Measurements from ENCODE around the gene RPH3AL.

Gene RPH3AL

DNA sequence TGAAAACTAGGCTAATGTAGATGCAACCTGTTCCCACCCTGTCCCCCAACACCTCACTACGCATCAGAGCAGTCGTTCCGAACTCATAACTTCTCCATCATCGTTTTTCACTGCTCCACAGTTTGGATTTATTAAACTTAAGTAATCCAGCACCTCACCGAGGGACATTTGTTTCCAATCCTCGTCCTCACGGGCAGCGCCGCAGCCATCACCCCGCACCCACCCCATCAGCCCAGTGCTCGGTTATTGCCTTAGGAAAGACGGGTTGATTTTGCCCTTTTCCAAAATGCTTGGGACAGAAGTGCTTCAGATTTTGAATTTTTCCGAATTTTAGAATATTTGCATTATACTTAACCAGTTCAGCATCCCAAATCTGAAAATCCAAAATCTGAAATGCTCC lies 100.2 kb downstream of the RPH3AL start:
- TF ChIP-seq, protein P1, sequence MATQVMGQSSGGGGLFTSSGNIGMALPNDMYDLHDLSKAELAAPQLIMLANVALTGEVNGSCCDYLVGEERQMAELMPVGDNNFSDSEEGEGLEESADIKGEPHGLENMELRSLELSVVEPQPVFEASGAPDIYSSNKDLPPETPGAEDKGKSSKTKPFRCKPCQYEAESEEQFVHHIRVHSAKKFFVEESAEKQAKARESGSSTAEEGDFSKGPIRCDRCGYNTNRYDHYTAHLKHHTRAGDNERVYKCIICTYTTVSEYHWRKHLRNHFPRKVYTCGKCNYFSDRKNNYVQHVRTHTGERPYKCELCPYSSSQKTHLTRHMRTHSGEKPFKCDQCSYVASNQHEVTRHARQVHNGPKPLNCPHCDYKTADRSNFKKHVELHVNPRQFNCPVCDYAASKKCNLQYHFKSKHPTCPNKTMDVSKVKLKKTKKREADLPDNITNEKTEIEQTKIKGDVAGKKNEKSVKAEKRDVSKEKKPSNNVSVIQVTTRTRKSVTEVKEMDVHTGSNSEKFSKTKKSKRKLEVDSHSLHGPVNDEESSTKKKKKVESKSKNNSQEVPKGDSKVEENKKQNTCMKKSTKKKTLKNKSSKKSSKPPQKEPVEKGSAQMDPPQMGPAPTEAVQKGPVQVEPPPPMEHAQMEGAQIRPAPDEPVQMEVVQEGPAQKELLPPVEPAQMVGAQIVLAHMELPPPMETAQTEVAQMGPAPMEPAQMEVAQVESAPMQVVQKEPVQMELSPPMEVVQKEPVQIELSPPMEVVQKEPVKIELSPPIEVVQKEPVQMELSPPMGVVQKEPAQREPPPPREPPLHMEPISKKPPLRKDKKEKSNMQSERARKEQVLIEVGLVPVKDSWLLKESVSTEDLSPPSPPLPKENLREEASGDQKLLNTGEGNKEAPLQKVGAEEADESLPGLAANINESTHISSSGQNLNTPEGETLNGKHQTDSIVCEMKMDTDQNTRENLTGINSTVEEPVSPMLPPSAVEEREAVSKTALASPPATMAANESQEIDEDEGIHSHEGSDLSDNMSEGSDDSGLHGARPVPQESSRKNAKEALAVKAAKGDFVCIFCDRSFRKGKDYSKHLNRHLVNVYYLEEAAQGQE (IDR thresholded peaks at IDR 0.05; ENCODE audit: low read depth) = no peak
- TF ChIP-seq RAD21 (IDR thresholded peaks at IDR 0.05; ENCODE audit: low read depth) (no peak), NFIC (IDR thresholded peaks at IDR 0.05) (no peak), TAF1 (IDR thresholded peaks at IDR 0.05; ENCODE audit: low read depth) (no peak)

- TF ChIP-seq ZBTB7A (IDR thresholded peaks at IDR 0.05; ENCODE audit: low read depth) = no peak
- TF ChIP-seq YY1 (IDR thresholded peaks at IDR 0.05; ENCODE audit: low read depth) = no peak
- TF ChIP-seq USF1 (IDR thresholded peaks at IDR 0.05) = no peak
- TF ChIP-seq TCF12 (IDR thresholded peaks at IDR 0.05; ENCODE audit: low read depth) = no peak
- TF ChIP-seq CREB1 (IDR thresholded peaks at IDR 0.05; ENCODE audit: low read depth) = no peak
- no peak for TF ChIP-seq CEBPB (IDR thresholded peaks at IDR 0.05)
Measured at GRCh38 chr17:251531-251930, 101.1 kb downstream of the RPH3AL start.

DNA sequence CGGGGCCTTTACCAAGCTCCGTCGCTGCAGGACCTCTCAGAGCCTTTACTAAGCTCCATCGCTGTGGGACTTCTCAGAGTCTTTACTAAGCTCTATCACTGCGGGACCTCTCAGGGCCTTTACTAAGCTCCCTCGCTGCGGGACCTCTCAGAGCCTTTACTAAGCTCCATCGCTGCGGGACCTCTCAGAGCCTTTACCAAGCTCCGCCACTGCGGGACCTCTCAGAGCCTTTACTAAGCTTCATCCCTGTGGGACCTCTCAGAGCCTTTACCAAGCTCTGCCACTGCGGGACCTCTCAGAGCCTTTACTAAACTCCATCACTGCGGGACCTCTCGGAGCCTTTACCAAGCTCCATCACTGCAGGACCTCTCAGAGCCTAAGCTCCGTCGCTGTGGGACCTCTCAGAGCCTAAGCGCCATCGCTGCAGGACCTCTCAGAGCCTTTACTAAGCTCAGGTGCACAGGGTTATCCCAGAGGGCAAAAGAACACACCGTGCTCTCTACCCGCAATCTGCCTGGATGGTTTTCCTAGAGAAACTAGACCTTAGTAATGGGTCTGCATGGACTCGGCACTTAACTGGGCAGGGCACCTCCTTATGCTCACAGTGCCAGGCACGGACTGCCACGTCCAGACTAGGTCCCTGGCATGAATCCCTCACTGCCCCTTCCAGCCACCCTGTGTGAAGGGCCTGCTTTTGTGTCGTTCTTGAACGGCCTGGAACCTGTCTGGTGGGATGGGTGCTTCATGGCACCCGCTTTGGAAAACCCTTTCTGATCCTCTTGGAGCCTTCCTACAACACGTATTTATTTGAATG lies 101.9 kb downstream of the RPH3AL start:
- TF ChIP-seq CEBPB (IDR thresholded peaks at IDR 0.05) (no peak), TEAD4 (IDR thresholded peaks at IDR 0.05) (no peak), YY1 (IDR thresholded peaks at IDR 0.05; ENCODE audit: low read depth) (no peak), EP300 (IDR thresholded peaks at IDR 0.05; ENCODE audit: borderline replicate concordance) (no peak), TCF12 (IDR thresholded peaks at IDR 0.05; ENCODE audit: low read depth) (no peak), RAD21 (IDR thresholded peaks at IDR 0.05; ENCODE audit: low read depth) (no peak), TAF1 (IDR thresholded peaks at IDR 0.05; ENCODE audit: low read depth) (no peak)
- TF ChIP-seq, protein P1 (IDR thresholded peaks at IDR 0.05; ENCODE audit: low read depth) = no peak

DNA sequence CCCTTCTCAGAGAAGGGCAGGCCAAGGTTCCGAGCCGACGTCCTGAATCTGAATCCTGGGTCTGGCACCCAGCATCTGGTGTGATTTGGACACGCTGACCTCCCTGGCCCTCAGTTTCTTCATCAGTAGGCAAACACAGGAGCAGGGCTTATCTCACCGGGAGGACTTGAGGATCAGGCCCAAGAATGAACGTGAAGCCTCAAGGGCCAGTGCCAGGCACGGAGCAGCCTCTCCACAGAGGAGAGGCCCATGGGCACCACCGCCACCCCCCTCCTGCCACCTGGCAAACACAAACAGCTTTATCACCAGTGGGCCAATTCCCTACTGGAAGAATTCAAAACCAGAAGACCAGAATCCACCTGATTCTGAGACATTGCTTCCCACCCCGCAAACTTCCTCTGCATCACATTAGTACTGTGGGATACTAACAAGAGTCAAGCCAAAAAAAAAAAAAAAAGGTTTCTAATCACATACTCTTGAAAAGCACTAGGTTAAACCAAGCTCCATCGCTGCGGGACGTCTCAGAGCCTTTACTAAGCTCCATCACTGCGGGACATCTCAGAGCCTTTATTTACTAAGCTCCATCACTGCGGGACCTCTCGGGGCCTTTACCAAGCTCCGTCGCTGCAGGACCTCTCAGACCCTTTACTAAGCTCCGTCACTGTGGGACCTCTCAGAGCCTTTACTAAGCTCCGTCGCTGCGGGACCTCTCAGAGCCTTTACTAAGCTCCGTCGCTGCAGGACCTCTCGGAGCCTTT lies 103.2 kb downstream of the RPH3AL start:
- TF ChIP-seq CEBPB (IDR thresholded peaks at IDR 0.05) (no peak), EP300 (IDR thresholded peaks at IDR 0.05; ENCODE audit: borderline replicate concordance) (no peak)

DNA sequence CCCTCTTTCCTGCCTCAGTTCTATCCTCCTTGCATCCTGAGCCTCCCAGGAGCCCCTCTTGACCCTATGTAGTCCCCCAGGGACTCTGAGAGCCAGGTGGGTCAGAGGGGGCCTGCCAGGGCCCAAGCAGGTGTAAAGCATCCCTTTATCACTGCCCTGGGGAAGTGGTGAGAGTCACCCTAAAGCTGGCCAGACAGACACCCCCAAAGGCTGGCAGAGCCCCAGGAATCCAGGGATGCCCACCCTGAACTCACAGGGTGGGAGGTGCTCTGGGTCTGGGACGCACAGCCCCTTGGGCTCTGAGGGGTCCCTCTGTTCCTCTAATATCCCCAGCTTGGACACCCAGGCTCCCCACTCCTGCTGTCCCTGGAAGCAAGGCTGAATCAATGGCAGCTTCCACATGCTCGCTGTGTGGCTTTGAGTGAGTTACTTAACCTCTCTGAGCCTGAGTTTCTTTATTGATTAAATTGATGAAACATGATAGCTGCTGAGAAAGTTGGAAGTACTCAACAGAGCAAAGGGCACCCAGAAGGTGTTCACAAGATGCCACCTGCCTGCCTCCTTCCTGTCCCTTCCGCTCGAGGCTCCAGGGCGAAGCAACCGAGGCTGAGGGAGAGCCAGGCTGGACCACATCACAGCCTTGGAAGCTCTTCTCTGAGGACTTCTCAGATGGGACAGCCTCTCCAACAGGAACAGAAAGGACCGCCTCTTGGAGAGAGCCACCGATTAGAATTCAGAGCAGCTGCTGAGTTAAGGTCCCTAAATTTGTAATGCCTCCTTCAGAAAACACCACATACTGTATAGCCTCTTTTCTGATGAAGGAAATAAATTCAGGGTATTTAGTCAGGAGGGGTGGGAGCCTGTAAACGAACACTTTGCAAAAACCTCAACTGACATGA lies 104.0 kb downstream of the RPH3AL start:
- TF ChIP-seq FOXM1 (IDR thresholded peaks at IDR 0.05; ENCODE audit: borderline replicate concordance, low read depth) (no peak), ZBTB7A (IDR thresholded peaks at IDR 0.05; ENCODE audit: low read depth) (no peak), EGR1 (IDR thresholded peaks at IDR 0.05) (no peak), YY1 (IDR thresholded peaks at IDR 0.05; ENCODE audit: low read depth) (no peak), CREB1 (IDR thresholded peaks at IDR 0.05; ENCODE audit: low read depth) (no peak), RAD21 (IDR thresholded peaks at IDR 0.05; ENCODE audit: low read depth) (no peak), TAF1 (IDR thresholded peaks at IDR 0.05; ENCODE audit: low read depth) (no peak), USF1 (IDR thresholded peaks at IDR 0.05) (no peak), TEAD4 (IDR thresholded peaks at IDR 0.05) (no peak), EP300 (IDR thresholded peaks at IDR 0.05; ENCODE audit: borderline replicate concordance) (no peak), CEBPB (IDR thresholded peaks at IDR 0.05) (no peak), TCF12 (IDR thresholded peaks at IDR 0.05; ENCODE audit: low read depth) (no peak), NFIC (IDR thresholded peaks at IDR 0.05) (no peak)
- TF ChIP-seq, protein P2, sequence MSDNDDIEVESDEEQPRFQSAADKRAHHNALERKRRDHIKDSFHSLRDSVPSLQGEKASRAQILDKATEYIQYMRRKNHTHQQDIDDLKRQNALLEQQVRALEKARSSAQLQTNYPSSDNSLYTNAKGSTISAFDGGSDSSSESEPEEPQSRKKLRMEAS (IDR thresholded peaks at IDR 0.05) = no peak
- TF ChIP-seq, protein P1 (IDR thresholded peaks at IDR 0.05; ENCODE audit: low read depth) = no peak

Data from Ishikawa (cell line).